PFSK-1 (cell line): ENCODE measurements around the gene CD44.

ENCODE experiments used
- POLR2AphosphoS5 ChIP-seq: IDR thresholded peaks from 2 replicates; pipeline ENCODE4 v1.6.1; 2012; ENCODE audit warnings: low read depth, mild to moderate bottlenecking, control low read depth, low read length, moderate library complexity
- SIN3A ChIP-seq: IDR thresholded peaks from 2 replicates; pipeline ENCODE4 v1.6.1; 2012; ENCODE audit warnings: mild to moderate bottlenecking, low read length, moderate library complexity, borderline replicate concordance; ENCODE audit not compliant: insufficient read depth
- TF ChIP-seq, protein P1 (sequence below), 2 experiments: IDR thresholded peaks; 2 replicates each; pipeline versions ENCODE4 v1.6.1 to v1.8.0; 2011 to 2012; ENCODE audit warnings: low read depth in 2 of 2, low read length in 2 of 2, control low read depth in 1 of 2, inconsistent platforms in 1 of 2, mild to moderate bottlenecking in 1 of 2, moderate library complexity in 1 of 2; ENCODE audit not compliant: insufficient read depth in 1 of 2

DNA sequence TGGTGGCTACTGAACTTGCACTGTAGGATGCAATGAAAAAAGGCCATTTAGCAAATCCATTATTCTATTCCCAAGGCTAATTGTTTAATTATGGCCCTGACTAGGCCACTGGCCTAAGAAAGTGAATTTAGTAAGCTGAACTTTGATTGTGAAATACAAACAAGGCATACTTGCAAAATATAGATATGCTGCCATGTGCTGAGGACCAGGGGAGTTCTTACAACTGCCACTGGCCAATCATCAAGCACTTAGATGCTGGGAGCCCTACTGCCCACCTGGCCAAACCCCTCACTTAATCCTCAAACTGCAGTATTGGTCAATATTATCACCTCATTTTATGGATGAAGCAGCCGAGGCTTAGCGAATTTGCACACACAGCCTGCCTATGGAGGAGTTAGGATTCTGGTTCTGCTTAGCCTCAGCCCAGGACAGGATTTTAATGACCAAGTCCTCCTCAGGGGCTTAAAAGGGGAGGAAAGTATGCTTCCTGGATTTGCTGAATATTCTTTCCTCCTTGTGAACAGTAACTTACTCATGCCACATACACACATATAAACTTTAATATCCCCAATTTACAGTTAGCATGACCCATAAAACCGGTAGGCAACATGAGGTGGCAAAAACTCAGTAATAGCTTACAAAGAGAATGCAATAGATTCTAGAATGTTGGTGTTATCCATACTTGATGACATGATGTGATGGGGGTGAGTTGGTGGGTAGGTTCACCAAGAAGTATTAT lies 39.3 kb downstream of the CD44 start:
- no peak for TF ChIP-seq POLR2AphosphoS5
- TF ChIP-seq, protein P1, sequence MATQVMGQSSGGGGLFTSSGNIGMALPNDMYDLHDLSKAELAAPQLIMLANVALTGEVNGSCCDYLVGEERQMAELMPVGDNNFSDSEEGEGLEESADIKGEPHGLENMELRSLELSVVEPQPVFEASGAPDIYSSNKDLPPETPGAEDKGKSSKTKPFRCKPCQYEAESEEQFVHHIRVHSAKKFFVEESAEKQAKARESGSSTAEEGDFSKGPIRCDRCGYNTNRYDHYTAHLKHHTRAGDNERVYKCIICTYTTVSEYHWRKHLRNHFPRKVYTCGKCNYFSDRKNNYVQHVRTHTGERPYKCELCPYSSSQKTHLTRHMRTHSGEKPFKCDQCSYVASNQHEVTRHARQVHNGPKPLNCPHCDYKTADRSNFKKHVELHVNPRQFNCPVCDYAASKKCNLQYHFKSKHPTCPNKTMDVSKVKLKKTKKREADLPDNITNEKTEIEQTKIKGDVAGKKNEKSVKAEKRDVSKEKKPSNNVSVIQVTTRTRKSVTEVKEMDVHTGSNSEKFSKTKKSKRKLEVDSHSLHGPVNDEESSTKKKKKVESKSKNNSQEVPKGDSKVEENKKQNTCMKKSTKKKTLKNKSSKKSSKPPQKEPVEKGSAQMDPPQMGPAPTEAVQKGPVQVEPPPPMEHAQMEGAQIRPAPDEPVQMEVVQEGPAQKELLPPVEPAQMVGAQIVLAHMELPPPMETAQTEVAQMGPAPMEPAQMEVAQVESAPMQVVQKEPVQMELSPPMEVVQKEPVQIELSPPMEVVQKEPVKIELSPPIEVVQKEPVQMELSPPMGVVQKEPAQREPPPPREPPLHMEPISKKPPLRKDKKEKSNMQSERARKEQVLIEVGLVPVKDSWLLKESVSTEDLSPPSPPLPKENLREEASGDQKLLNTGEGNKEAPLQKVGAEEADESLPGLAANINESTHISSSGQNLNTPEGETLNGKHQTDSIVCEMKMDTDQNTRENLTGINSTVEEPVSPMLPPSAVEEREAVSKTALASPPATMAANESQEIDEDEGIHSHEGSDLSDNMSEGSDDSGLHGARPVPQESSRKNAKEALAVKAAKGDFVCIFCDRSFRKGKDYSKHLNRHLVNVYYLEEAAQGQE (IDR thresholded peaks at IDR 0.05; ENCODE audit: insufficient read depth in 1 of 2, low read depth in 2 of 2, low read length in 2 of 2), result no peak
- no peak for TF ChIP-seq SIN3A
